Neural cell (in vitro differentiated cells): ENCODE data around the gene ROBO1. TPM values are rescaled to one million over a fixed set of nuclear protein-coding genes. Genes with fewer than 3 reads are reported as not detected.

ENCODE experiments used
- H2AFZ ChIP-seq: fragments of 200-600, 300-800 bp; sonication (generic), shearing (Covaris generic); 2 replicates; pipeline ENCODE4 v1.6.0; 2014; ENCODE audit warnings: low read depth, mild to moderate bottlenecking, antibody characterized with exemption, low read length, moderate library complexity
- H3F3A ChIP-seq: fragments of 200-600 bp; shearing (Covaris generic); 2 replicates; pipeline ENCODE4 v1.6.1; 2016; ENCODE audit warnings: mild to moderate bottlenecking, moderate library complexity, mixed read lengths, antibody characterized with exemption, low read length; ENCODE audit not compliant: insufficient read depth, poor library complexity, severe bottlenecking
- H3K27ac ChIP-seq: fragments of 200-600, 300-800 bp; sonication (generic), shearing (Covaris generic); 2 replicates; pipeline ENCODE4 v1.5.1; 2014; ENCODE audit warnings: mild to moderate bottlenecking, low read length, moderate library complexity
- H3K27me3 ChIP-seq: fragments of 300-800, 200-600 bp; sonication (generic), shearing (Covaris generic); 2 replicates; pipeline ENCODE4 v1.6.0; 2014; ENCODE audit warnings: mild to moderate bottlenecking, low read depth, low read length, moderate library complexity; ENCODE audit not compliant: insufficient read depth
- H3K36me3 ChIP-seq: fragments of 300-800, 200-600 bp; sonication (generic), shearing (Covaris generic); 2 replicates; pipeline ENCODE4 v1.5.1; 2014; ENCODE audit warnings: mild to moderate bottlenecking, antibody characterized with exemption, low read length, moderate library complexity; ENCODE audit not compliant: insufficient read depth
- H3K4me2 ChIP-seq: fragments of 300-800, 200-600 bp; sonication (generic), shearing (Covaris generic); 2 replicates; pipeline ENCODE4 v1.6.0; 2014; ENCODE audit warnings: mild to moderate bottlenecking, low read length
- H3K4me3 ChIP-seq: fragments of 300-800, 200-600 bp; sonication (generic), shearing (Covaris generic); 2 replicates; pipeline ENCODE4 v1.5.1; 2014; ENCODE audit warnings: mild to moderate bottlenecking, low read length, moderate library complexity
- H3K79me2 ChIP-seq: fragments of 200-600 bp; shearing (Covaris generic); replicated peaks from 2 replicates; pipeline ENCODE4 v1.6.0; 2014; ENCODE audit warnings: mild to moderate bottlenecking, low read length, moderate library complexity; ENCODE audit not compliant: insufficient read depth
- H3K9ac ChIP-seq: fragments of 300-800, 200-600 bp; sonication (generic), shearing (Covaris generic); 2 replicates; pipeline ENCODE4 v1.6.1; 2016; ENCODE audit warnings: mild to moderate bottlenecking, low read length, mixed read lengths
- H3K9me2 ChIP-seq: fragments of 200-600 bp; shearing (Covaris generic); 2 replicates; pipeline ENCODE4 v1.6.1; 2016; ENCODE audit warnings: mild to moderate bottlenecking, low read length, mixed read lengths; ENCODE audit not compliant: insufficient read depth
- H3K9me3 ChIP-seq: fragments of 200-600, 300-800 bp; sonication (generic), shearing (Covaris generic); 2 replicates; pipeline ENCODE4 v1.6.1; 2016; ENCODE audit warnings: mild to moderate bottlenecking, mixed run types, low read length, moderate library complexity, mixed read lengths
- H4K20me1 ChIP-seq: fragments of 200-600 bp; shearing (Covaris generic); 2 replicates; pipeline ENCODE4 v1.6.1; 2016; ENCODE audit warnings: mild to moderate bottlenecking, mixed run types; ENCODE audit not compliant: insufficient read depth
- CTCF ChIP-seq: fragments of 450-650 bp; IDR thresholded peaks from 2 replicates; pipeline ENCODE4 v1.5.1; 2014; ENCODE audit warnings: antibody characterized with exemption, mild to moderate bottlenecking, moderate library complexity; ENCODE audit not compliant: poor library complexity, severe bottlenecking
- EP300 ChIP-seq: fragments of 450-650 bp; conservative IDR thresholded peaks from 2 replicates; pipeline ENCODE4 v1.6.1; 2014; ENCODE audit warnings: antibody characterized with exemption, mild to moderate bottlenecking, moderate library complexity; ENCODE audit not compliant: poor library complexity, severe bottlenecking
- EZH2 ChIP-seq: fragments of 200-600, 300-800 bp; shearing (Covaris generic), sonication (generic); IDR thresholded peaks from 2 replicates; pipeline ENCODE4 v1.6.1; 2014; ENCODE audit warnings: antibody characterized with exemption, low read length, borderline replicate concordance, mild to moderate bottlenecking; ENCODE audit not compliant: insufficient read depth, poor library complexity, severe bottlenecking
- MXI1 ChIP-seq: fragments of 450-650 bp; conservative IDR thresholded peaks from 2 replicates; pipeline ENCODE4 v1.6.1; 2014; ENCODE audit warnings: antibody characterized with exemption, mild to moderate bottlenecking; ENCODE audit not compliant: poor library complexity, severe bottlenecking
- POLR2AphosphoS5 ChIP-seq: IDR thresholded peaks from 2 replicates; pipeline ENCODE4 v1.6.1; 2012
- RAD21 ChIP-seq: fragments of 450-650 bp; conservative IDR thresholded peaks from 2 replicates; pipeline ENCODE4 v1.6.1; 2014; ENCODE audit warnings: antibody characterized with exemption, mild to moderate bottlenecking, moderate library complexity
- REST ChIP-seq: IDR thresholded peaks from 2 replicates; pipeline ENCODE4 v1.6.1; 2012; ENCODE audit warnings: borderline replicate concordance
- SMC3 ChIP-seq: fragments of 450-650 bp; conservative IDR thresholded peaks from 2 replicates; pipeline ENCODE4 v1.6.1; 2014; ENCODE audit warnings: antibody characterized with exemption, mild to moderate bottlenecking, moderate library complexity; ENCODE audit not compliant: poor library complexity
- TAF1 ChIP-seq: IDR thresholded peaks from 2 replicates; pipeline ENCODE4 v1.6.1; 2012; ENCODE audit warnings: low read depth
- polyA plus RNA-seq: library from polyadenylated mRNA; depleted of rRNA; stranded (reverse); fragments of >200 nt; gene quantifications from 2 replicates; pipeline ENCODE4 v1.2.3, GENCODE V29; 2014

Gene ROBO1
- polyA plus RNA-seq, 1 donor from 2014 or later, result 183 TPM

GRCh38 chr3:79139395-79140068 is 628.3 kb downstream of the ROBO1 start:
- Histone ChIP-seq H3K27me3 (no peaks in the 10 kb centered on the region), H3K36me3 (no peaks in the 10 kb centered on the region), H3K9me2 (no peaks in the 10 kb centered on the region), H3K27ac (no peak overlapping the region), H3K9ac (no peak overlapping the region), H3K4me2 (no peak overlapping the region), H4K20me1 (no peaks in the 10 kb centered on the region), H3K79me2 (no peaks in the 10 kb centered on the region), H3K4me3 (no peak overlapping the region), H2AFZ (no peak overlapping the region), H3F3A (no peaks in the 10 kb centered on the region), H3K9me3 (no peaks in the 10 kb centered on the region)
- no peak for TF ChIP-seq TAF1
- TF ChIP-seq EZH2, result no peak
- TF ChIP-seq RAD21, result no peak
- no peak for TF ChIP-seq REST
- TF ChIP-seq MXI1, result no peak

- no peak overlapping the region for H3K27ac ChIP-seq
- H3K36me3 ChIP-seq, result no peaks in the 10 kb centered on the region
- no peak overlapping the region for H3K4me3 ChIP-seq
- no peaks in the 10 kb centered on the region for H3K79me2 ChIP-seq
- H3K27me3 ChIP-seq, result no peaks in the 10 kb centered on the region
- no peak overlapping the region for H3K4me2 ChIP-seq
- no peaks in the 10 kb centered on the region for H3K9me2 ChIP-seq
- H3K9me3 ChIP-seq, result no peaks in the 10 kb centered on the region
- no peak overlapping the region for H2AFZ ChIP-seq
- no peaks in the 10 kb centered on the region for H4K20me1 ChIP-seq
- no peak for TF ChIP-seq RAD21
- no peak for TF ChIP-seq EZH2
- TF ChIP-seq EP300, result no peak
- no peak for TF ChIP-seq MXI1
- TF ChIP-seq POLR2AphosphoS5, result no peak
- TF ChIP-seq REST, result no peak
- no peak for TF ChIP-seq TAF1
- TF ChIP-seq CTCF, result no peak
- no peak for TF ChIP-seq SMC3
- no peaks in the 10 kb centered on the region for H3F3A ChIP-seq
- H3K9ac ChIP-seq, result no peak overlapping the region
These were observed 642.3 kb downstream of the ROBO1 start for GRCh38 chr3:79125313-79125984.
